Activated CD8-positive, alpha-beta memory T cell treated with anti-CD3 and anti-CD28 coated beads, Interleukin-2, amount 50 U/mL, for 4 hours (primary cell): Measurements from ENCODE around the gene ATRN.
"Not testable (repeated sequence)": the region's sequence is repeated elsewhere in the genome, so short reads cannot be mapped to it uniquely, and the experiment has no call there.

ENCODE experiments used
- DNase-seq: peaks from one replicate; pipeline ENCODE4 v3.0.0-alpha.2; 2020

Gene ATRN

DNA sequence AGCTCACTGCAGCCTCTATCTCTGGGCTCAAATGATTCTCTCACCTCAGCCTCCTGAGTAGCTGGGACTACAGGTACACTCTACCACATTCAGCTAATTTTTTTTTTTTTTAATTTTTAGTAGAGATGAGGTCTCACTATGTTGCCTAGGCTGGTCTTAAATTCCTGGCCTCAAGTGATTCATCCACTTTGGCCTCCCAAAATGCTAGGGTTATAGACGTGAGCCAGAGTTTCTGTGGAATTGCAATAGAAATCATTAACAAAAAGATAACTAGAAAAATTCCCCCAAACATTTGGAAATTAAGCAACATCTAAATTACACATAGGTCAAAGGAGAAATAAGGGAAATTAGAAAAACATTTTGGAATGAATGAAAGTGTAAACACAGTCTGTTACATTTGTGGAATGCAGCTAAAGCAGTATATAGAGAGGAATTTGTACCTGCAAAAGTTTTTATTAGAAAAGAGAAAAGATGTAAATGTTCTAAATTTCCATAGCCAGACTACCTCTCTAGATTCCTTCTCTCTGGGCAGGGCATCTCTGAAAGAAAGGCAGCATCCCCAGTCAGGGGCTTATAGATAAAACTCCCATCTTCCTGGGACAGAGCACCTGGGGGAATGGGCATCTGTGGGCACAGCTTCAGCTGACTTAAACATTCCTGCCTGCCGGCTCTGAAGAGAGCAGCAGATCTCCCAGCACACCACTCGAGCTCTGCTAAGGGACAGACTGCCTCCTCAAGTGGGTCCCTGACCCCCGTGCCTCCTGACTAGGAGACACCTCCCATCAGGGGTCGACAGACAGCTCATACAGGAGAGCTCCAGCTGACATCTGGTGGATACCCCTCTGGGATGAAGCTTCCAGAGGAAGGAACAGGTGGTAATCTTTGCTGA, 51.3 kb downstream of the ATRN start:
- no peak for DNase-seq

DNA sequence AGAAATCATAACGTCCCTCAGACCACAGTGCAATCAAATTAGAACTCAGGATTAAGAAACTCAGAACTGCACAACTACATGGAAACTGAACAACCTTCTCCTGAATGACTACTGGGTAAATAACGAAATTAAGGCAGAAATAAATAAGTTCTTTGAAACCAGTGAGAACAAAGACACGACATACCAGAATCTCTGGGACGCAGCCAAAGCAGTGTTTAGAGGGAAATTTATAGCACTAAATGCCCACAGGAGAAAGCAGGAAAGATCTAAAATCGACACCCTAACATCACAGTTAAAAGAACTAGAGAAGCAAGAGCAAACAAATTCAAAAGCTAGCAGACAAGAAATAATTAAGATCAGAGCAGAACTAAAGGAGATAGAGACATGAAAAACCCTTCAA, 53.9 kb downstream of the ATRN start:
- DNase-seq, result not testable (repeated sequence)

- no peak for DNase-seq
Observed at GRCh38 chr20:3532089-3532615, 61.3 kb downstream of the ATRN start.

DNA sequence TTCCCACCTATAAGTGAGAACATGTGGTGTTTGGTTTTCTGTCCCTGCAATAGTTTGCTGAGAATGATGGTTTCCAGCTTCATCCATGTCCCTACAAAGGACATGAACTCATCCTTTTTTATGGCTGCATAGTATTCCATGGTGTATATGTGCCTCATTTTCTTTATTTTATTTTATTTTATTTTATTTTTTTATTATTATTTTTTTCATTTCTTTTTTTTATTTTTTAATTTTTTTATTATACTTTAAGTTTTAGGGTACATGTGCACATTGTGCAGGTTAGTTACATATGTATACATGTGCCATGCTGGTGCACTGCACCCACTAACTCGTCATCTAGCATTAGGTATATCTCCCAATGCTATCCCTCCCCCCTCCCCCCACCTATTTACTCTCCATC, 66.9 kb downstream of the ATRN start:
- not testable (repeated sequence) for DNase-seq

GRCh38 chr20:3539311-3540107, 68.7 kb downstream of the ATRN start:
- DNase-seq, result no peak

DNA sequence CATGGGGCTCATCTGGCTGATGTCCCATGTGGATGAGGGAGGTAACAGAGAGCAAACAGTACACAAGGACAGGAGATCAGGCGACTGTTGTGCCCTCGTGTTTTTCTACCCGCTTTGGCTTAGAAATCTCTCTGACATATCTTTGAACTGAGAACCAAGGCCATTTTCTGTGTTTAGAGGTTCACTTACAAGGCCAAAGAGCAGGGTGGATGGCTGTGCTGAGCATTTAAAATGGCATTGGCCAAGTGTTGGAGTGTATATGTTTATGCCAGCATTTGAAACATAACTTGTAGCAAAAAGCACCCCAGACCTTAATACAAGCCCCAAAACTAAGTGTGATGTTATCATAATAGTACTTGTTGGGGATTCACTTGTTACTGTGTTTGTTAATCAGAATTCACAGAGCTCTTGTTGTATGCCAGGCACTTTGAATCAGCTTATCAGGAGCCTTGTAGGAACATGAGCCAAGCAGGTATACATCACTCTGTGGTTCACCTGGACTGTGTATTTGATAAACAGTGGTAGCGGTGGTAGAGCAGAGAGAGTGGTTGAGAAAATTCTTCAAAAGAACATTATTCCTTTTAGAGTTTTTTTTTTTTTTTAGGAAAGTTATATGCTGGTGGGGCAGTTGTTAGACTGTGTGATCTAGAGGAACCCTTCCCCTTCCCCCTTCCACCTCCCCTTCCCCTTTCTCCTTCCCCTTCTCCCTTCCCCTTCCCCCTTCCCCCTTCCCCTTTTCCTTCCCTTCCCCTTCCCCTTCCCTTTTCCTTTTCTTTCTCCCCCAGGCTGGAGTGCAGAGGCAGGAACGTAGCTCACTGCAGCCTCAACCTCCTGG, 71.3 kb downstream of the ATRN start:
- DNase-seq, result no peak

- DNase-seq, result no peak
Observed at GRCh38 chr20:3543901-3544507, 73.2 kb downstream of the ATRN start.

- no peak for DNase-seq
Observed at GRCh38 chr20:3545401-3545925, 74.6 kb downstream of the ATRN start.

DNA sequence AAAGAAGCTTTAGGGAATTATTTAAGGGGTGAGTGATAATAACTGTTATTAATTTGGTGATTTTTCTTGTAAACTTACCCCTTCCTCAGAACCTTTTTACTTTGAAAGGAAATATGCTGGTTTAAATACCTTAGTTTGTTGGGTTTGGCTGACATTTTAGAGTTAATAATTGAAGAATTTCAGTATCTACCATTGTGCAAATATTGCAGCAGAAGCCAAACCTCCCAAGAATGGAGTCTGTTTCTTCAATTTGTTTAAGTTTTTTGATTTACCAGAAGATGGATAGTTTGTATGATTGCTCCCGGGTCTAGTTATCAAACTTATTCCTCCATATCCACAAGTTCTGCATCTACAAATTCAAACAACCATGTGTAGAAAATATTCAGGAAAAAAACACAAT, 77.1 kb downstream of the ATRN start:
- no peak for DNase-seq

- no peak for DNase-seq
Observed at GRCh38 chr20:3550837-3551236, 80.0 kb downstream of the ATRN start.

DNA sequence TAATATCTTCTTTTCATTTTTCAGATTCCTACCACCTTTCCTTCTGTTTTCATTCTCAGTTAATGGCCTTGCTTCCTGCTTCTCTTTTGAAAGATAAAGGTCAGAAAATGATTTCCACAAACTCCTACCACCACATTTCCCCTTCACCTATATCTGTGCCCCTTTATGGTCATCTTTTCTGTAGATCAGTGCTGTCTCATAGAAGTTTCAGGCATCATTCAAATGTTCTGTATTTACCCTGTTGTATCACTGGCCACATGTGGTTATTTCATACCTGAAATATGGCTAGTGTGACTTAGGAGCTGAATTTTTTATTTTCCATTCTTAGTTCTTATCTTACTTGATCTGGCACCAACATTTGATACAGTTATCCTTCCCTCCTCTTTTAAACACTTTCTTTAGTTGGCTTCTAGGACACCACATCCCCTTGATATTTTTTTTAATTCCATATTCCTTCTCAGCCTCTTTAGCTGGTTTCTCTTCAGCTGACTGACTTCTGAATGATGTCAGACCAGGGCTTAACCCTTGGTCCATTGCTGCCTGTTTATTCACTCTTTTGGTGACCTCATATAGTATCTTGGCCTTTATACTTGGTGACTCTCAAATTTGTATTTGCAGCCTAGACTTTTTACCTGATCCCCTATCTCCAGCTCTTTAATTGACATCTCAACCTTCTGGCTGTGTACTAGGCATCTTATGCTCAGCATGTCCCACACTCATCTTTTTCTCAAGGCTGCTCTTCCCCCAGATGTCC, 81.0 kb downstream of the ATRN start:
- no peak for DNase-seq

GRCh38 chr20:3553663-3554062, 82.8 kb downstream of the ATRN start:
- DNase-seq, result no peak

GRCh38 chr20:3557237-3557785, 86.5 kb downstream of the ATRN start:
- DNase-seq, result no peak

DNA sequence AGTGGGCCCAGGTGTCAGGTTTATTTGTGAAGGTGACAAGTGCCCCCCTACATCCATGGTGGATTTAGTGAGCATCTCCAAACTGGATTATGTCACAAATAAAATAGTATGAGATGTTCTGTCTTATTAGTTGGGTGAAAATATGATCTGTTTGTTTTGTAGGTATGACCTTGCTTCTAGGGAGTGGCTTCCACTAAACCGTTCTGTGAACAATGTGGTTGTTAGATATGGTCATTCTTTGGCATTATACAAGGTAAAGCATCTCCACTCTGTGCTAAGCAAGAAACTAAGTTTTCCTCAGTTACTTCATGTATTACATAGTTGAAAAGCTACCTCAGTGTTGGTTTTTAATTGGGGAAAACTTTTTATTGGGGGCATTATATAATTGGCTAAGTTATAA, 88.4 kb downstream of the ATRN start:
- no peak for DNase-seq

GRCh38 chr20:3559637-3560036, 88.8 kb downstream of the ATRN start:
- DNase-seq, result no peak

DNA sequence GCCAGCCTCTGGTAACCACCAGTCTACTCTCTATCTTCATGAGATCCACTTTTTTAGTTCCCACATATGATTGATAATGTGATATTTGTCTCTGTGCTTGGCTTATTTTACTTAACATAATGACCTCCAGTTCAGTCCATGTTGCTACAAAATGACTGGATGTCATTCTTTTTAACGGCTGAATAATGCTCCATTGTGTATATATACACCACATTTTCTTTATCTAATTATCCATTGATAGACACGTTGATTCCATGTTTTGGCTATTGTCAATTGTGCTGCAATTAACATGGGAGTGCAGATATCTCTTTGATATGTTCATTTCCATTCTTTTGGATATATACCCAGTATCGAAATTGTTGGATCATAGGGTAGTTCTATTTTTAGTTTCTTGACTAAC, 89.3 kb downstream of the ATRN start:
- DNase-seq, result no peak

- no peak for DNase-seq
Observed at GRCh38 chr20:3560578-3560977, 89.8 kb downstream of the ATRN start.

DNA sequence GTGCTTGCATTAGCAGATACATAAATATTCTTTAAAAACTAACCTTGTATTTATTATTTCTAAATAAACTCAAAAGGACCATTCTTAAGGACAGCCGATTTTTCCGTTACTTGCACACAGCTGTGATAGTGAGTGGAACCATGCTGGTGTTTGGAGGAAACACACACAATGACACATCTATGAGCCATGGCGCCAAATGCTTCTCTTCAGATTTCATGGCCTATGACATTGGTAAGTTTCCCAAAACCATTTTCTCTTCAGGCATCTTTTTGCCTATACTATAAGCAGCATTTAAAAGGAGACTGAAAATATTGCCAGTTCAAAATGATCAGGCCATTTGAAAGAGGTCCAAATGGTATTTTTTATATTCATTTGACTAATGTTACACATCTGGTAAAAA, 92.3 kb downstream of the ATRN start:
- no peak for DNase-seq

DNA sequence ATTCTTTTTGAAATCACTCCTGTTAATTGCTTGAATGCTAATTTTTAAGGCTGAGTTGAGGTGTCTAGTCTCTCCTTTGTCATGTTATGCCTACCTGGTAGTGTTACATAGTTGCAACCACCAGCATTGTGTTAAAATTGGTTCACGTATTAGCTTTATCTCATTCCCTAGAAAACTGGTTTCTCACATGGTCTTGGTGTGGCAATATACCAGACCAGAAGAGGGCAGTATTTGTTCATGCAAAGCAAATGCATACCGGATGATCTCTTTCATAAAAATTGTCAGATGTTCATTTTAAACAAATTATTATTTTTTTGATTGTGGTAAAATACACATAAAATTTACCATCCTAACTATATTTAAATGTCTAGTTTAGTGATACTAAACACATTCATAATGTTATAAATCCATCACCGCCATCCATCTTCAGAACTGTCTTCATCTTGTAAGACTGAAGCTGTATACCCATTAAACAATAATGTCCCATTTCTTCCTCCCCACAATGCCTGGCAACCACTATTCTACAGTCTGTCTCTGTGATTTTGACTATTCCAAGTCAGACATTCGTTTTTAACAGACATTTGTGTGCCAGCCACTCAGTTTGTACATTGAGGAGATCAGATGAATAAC, 92.8 kb downstream of the ATRN start:
- DNase-seq, result no peak

GRCh38 chr20:3565851-3566250, 95.0 kb downstream of the ATRN start:
- no peak for DNase-seq

DNA sequence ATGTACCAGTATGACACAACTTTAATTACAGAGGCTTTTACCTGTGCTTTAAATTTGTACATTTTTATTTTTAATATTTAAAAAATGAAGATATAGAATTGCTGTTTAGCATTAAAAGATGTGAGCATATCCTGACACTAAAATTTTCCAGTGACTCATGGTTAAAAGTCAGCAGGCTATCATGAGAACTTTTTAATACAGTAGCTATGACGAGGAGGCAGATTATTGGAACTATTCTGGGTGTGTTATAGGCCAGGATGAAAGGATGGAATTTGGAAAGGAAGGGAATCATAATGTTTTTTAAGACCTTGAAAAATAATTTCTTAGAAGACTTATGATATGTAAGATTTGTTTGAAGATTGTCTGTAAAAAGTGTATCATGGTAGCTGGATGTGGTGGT, 101.3 kb downstream of the ATRN start:
- DNase-seq, result no peak
